WTC11 (cell line): ENCODE results near the gene LTBP1. TPM values are rescaled to one million over a fixed set of nuclear protein-coding genes. Genes with fewer than 3 reads are reported as not detected.

Experiments
- ATAC-seq: fragments of 200-7000 bp; cut with Tn5 transposase; 2 replicates; pipeline ENCODE4 v1.10.0; 2021; ENCODE audit warnings: mild to moderate bottlenecking, moderate library complexity
- CTCF ChIA-PET: fragments of 300-600 bp; sonication (Branson Sonifier 250); formaldehyde crosslinking; loops from one replicate; lab custom pipeline; 2021; ENCODE audit warnings: antibody characterized with exemption; lab: Charles Lee
- POLR2A ChIA-PET: fragments of 350-600 bp; sonication (Branson Sonifier 250); formaldehyde crosslinking; loops from one replicate; lab custom pipeline; 2021; ENCODE audit warnings: antibody characterized with exemption; lab: Charles Lee
- DNase-seq: peaks from one replicate; pipeline ENCODE4 v3.0.0; 2021; ENCODE audit warnings: low spot score
- H3K27ac Mint-ChIP-seq: 2 replicates; pipeline ENCODE4 v1.8.0; 2021; ENCODE audit warnings: mixed read lengths
- H3K27me3 Mint-ChIP-seq: 2 replicates; pipeline ENCODE4 v1.8.0; 2021; ENCODE audit warnings: low read depth, mild to moderate bottlenecking, moderate library complexity, mixed read lengths
- H3K36me3 Mint-ChIP-seq: 2 replicates; pipeline ENCODE4 v1.8.0; 2021; ENCODE audit warnings: mixed read lengths
- H3K4me1 Mint-ChIP-seq: 2 replicates; pipeline ENCODE4 v1.8.0; 2022; ENCODE audit warnings: mixed read lengths
- H3K4me3 Mint-ChIP-seq: 2 replicates; pipeline ENCODE4 v1.8.0; 2021; ENCODE audit warnings: mild to moderate bottlenecking, moderate library complexity, mixed read lengths
- H3K9me3 Mint-ChIP-seq: 2 replicates; pipeline ENCODE4 v1.8.0; 2021; ENCODE audit warnings: mixed read lengths
- AR ChIP-seq: fragments of 250-450 bp; sonication (Bioruptor Pico); IDR thresholded peaks from 2 replicates; pipeline ENCODE4 v1.9.0; 2021; ENCODE audit warnings: mild to moderate bottlenecking
- ARID4B ChIP-seq: sonication (generic); formaldehyde crosslinking; IDR thresholded peaks from 2 replicates; pipeline ENCODE4 v1.8.0; 2023; ENCODE audit warnings: missing genetic modification reagents, mild to moderate bottlenecking, borderline replicate concordance
- E2F4 ChIP-seq: sonication (generic); formaldehyde crosslinking; IDR thresholded peaks from 2 replicates; pipeline ENCODE4 v1.8.1; 2022; ENCODE audit warnings: low read depth, mild to moderate bottlenecking, moderate library complexity, missing genetic modification reagents, borderline replicate concordance
- EMX1 ChIP-seq: fragments of 250-450 bp; sonication (Bioruptor Pico); IDR thresholded peaks from 2 replicates; pipeline ENCODE4 v1.8.0; 2021; ENCODE audit warnings: mild to moderate bottlenecking
- ERG ChIP-seq: fragments of 250-450 bp; sonication (Bioruptor Pico); IDR thresholded peaks from 2 replicates; pipeline ENCODE4 v1.8.0; 2021; ENCODE audit warnings: mild to moderate bottlenecking
- FOXK1 ChIP-seq: sonication (generic); formaldehyde crosslinking; IDR thresholded peaks from 2 replicates; pipeline ENCODE4 v1.8.0; 2022; ENCODE audit warnings: mild to moderate bottlenecking, moderate library complexity, missing genetic modification reagents
- GRHL2 ChIP-seq: fragments of 250-450 bp; sonication (Bioruptor Pico); IDR thresholded peaks from 2 replicates; pipeline ENCODE4 v1.8.0; 2022; ENCODE audit warnings: mild to moderate bottlenecking, moderate library complexity; ENCODE audit not compliant: insufficient replicate concordance, severe bottlenecking
- GTF2I ChIP-seq: fragments of 250-450 bp; sonication (Bioruptor Pico); conservative IDR thresholded peaks from 2 replicates; pipeline ENCODE4 v1.4.0; 2021; ENCODE audit warnings: mild to moderate bottlenecking
- JAZF1 ChIP-seq: fragments of 250-450 bp; sonication (Bioruptor Pico); IDR thresholded peaks from 2 replicates; pipeline ENCODE4 v1.9.0; 2021; ENCODE audit warnings: moderate library complexity, mild to moderate bottlenecking, inconsistent platforms
- MLX ChIP-seq: sonication (generic); formaldehyde crosslinking; IDR thresholded peaks from 2 replicates; pipeline ENCODE4 v1.8.1; 2023; ENCODE audit warnings: mild to moderate bottlenecking, missing genetic modification reagents, moderate library complexity
- OVOL2 ChIP-seq: fragments of 250-450 bp; sonication (Bioruptor Pico); IDR thresholded peaks from 2 replicates; pipeline ENCODE4 v1.9.0; 2021; ENCODE audit warnings: mild to moderate bottlenecking, borderline replicate concordance
- RORB ChIP-seq: fragments of 250-450 bp; sonication (Bioruptor Pico); IDR thresholded peaks from 2 replicates; pipeline ENCODE4 v1.9.0; 2021; ENCODE audit warnings: mild to moderate bottlenecking
- SOX15 ChIP-seq: fragments of 250-450 bp; sonication (Bioruptor Pico); IDR thresholded peaks from 2 replicates; pipeline ENCODE4 v1.9.0; 2021; ENCODE audit warnings: mild to moderate bottlenecking
- TEAD1 ChIP-seq: sonication (generic); formaldehyde crosslinking; IDR thresholded peaks from 2 replicates; pipeline ENCODE4 v1.8.0; 2022; ENCODE audit warnings: mild to moderate bottlenecking, missing genetic modification reagents
- ZNF232 ChIP-seq: sonication (generic); formaldehyde crosslinking; IDR thresholded peaks from 2 replicates; pipeline ENCODE4 v1.8.0; 2022; ENCODE audit warnings: mild to moderate bottlenecking, missing genetic modification reagents
- ZNF281 ChIP-seq: sonication (generic); formaldehyde crosslinking; IDR thresholded peaks from 2 replicates; pipeline ENCODE4 v1.8.0; 2023; ENCODE audit warnings: mild to moderate bottlenecking, missing genetic modification reagents
- ZNF671 ChIP-seq: fragments of 250-450 bp; sonication (Bioruptor Pico); IDR thresholded peaks from 2 replicates; pipeline ENCODE4 v1.8.0; 2021; ENCODE audit warnings: mild to moderate bottlenecking
- ZSCAN18 ChIP-seq: fragments of 250-450 bp; sonication (Bioruptor Pico); IDR thresholded peaks from 2 replicates; pipeline ENCODE4 v2.1.2; 2022; ENCODE audit warnings: mild to moderate bottlenecking, moderate library complexity
- total RNA-seq: library from RNA; stranded (reverse); gene quantifications from 3 replicates; pipeline ENCODE4 v1.2.3, GENCODE V29; 2021

LTBP1 gene
- total RNA-seq, 1 experiment from 2014 or later, result 33.6 TPM

GRCh38 chr2:33084433-33084832 is 137.7 kb downstream of the LTBP1 start:
- no peak overlapping the region for H3K4me3 Mint-ChIP-seq
- POLR2A ChIA-PET, result no interaction called here
- no peak for TF ChIP-seq GTF2I (CRISPR knock-in tag)
- no peak for TF ChIP-seq GRHL2 (CRISPR knock-in tag)
- TF ChIP-seq OVOL2 (CRISPR knock-in tag), result no peak
- no peak for TF ChIP-seq ZNF671 (CRISPR knock-in tag)
- no peak for TF ChIP-seq ARID4B
- TF ChIP-seq FOXK1 (CRISPR knock-in tag), result no peak
- H3K9me3 Mint-ChIP-seq, result no peaks in the 10 kb centered on the region
- DNase-seq, result no peak
- peaks cover 12% of the 10 kb centered on the region for H3K4me1 Mint-ChIP-seq
- peaks cover 52% of the 10 kb centered on the region for H3K27me3 Mint-ChIP-seq
- CTCF ChIA-PET, result no interaction called here
- no peak for ATAC-seq
- no peaks in the 10 kb centered on the region for H3K36me3 Mint-ChIP-seq
- no peak overlapping the region for H3K27ac Mint-ChIP-seq

GRCh38 chr2:33085646-33086045 is 138.9 kb downstream of the LTBP1 start:
- POLR2A ChIA-PET, result no interaction called here
- no peak for ATAC-seq
- H3K4me3 Mint-ChIP-seq, result no peak overlapping the region
- H3K27me3 Mint-ChIP-seq, result peaks cover 52% of the 10 kb centered on the region
- CTCF ChIA-PET, result interaction anchor here (0.5 kb wide), 1 partner anchor 487 kb away, joined by 4 read pairs; no protein-coding TSS in a partner anchor
- peaks cover 12% of the 10 kb centered on the region for H3K4me1 Mint-ChIP-seq
- H3K36me3 Mint-ChIP-seq, result no peaks in the 10 kb centered on the region
- no peak for DNase-seq
- no peaks in the 10 kb centered on the region for H3K9me3 Mint-ChIP-seq
- TF ChIP-seq TEAD1 (CRISPR knock-in tag) (no peak), AR (no peak), MLX (no peak), JAZF1 (CRISPR knock-in tag) (no peak), EMX1 (CRISPR knock-in tag) (no peak), E2F4 (CRISPR knock-in tag) (no peak), ZNF281 (CRISPR knock-in tag) (no peak), ZSCAN18 (no peak), ZNF232 (CRISPR knock-in tag) (no peak), RORB (no peak), ERG (CRISPR knock-in tag) (no peak), OVOL2 (CRISPR knock-in tag) (no peak), SOX15 (CRISPR knock-in tag) (no peak)
- no peak overlapping the region for H3K27ac Mint-ChIP-seq
